ENCODE data around the gene HRC.

HRC gene

DNA sequence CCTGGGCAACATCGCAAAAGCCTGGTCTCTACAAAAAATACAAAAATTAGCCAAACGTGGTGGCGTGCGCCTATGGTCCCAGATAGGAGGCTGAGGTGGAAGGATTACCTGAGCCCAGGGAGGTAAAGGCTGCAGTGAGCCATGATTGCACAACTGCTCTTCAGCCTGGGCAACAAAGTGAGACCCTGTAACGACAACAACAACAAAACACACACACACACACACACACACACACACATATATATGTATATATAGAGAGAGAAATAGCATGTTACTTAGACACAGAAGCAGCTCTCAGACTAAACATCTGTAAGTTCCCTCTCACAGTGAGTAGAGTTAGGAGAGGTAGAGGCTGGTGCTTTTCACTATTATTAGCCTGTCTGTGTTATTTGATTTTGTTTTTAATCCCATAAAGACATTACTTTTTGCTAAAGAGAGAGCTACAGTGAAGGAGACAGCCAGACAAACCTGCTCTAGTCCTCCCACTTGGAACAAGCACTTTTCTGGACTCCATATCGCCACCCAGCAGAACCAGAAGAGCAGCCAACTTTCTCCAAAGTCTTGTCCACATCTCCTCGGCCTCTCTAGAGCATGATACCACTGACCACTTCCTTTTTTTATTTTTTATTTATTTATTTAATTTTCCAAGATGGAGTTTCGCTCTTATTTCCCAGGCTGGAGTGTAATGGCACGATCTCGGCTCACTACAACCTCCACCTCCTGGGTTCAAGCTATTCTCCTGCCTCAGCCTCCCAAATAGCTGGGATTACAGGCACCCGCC, 43.8 kb downstream of the HRC start:
- peaks cover 9 to 20% of the 10 kb centered on the region in 2 donors for H3K36me3 ChIP-seq (ENCODE audit: control insufficient read depth in 2 of 2, insufficient read depth in 2 of 2, low read length in 2 of 2)
- peaks cover 16% of the 10 kb centered on the region for H3K4me1 ChIP-seq (ENCODE audit: control insufficient read depth, insufficient read depth, low read length)
- H3K4me3 ChIP-seq (ENCODE audit: low read length in 2 of 2): no peak overlapping the region
- no peak overlapping the region for H3K9ac ChIP-seq (ENCODE audit: low read length in 2 of 2)
- H3K27me3 ChIP-seq (ENCODE audit: control insufficient read depth in 1 of 2, insufficient read depth in 2 of 2, low read length in 2 of 2): no peaks in the 10 kb centered on the region
- no peak overlapping the region for H3K27ac ChIP-seq (ENCODE audit: low read length)
- H3K9me3 ChIP-seq (ENCODE audit: control insufficient read depth in 2 of 2, low read length in 2 of 2): no peaks in the 10 kb centered on the region

DNA sequence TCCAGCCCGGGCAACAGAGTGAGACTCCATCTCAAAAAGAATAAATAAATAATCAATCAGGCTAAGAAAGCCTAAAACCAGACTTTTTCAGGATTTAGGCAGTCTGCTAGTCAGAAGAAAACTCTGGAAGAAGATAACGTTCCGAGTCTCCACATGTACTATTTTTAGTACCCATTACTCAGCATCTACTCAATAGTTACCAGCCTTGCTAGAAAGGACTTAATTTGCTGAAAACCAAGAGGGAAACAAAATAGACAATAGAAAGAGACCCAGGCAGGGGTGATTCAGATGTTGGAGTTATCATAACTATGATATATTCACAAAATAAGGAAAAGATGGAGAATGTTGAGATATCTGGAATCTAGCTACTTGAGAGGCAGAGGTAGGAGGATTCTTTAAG, 44.6 kb downstream of the HRC start:
- Histone ChIP-seq H3K36me3 (ENCODE audit: control insufficient read depth in 2 of 2, insufficient read depth in 2 of 2, low read length in 2 of 2) (peaks cover 15 to 28% of the 10 kb centered on the region in 2 donors), H3K27me3 (ENCODE audit: control insufficient read depth in 1 of 2, insufficient read depth in 2 of 2, low read length in 2 of 2) (no peaks in the 10 kb centered on the region), H3K4me3 (ENCODE audit: low read length in 2 of 2) (no peak overlapping the region), H3K4me1 (ENCODE audit: control insufficient read depth, insufficient read depth, low read length) (peaks cover 13% of the 10 kb centered on the region), H3K27ac (ENCODE audit: low read length) (no peak overlapping the region), H3K9me3 (ENCODE audit: control insufficient read depth in 2 of 2, low read length in 2 of 2) (no peaks in the 10 kb centered on the region), H3K9ac (ENCODE audit: low read length in 2 of 2) (no peak overlapping the region)

DNA sequence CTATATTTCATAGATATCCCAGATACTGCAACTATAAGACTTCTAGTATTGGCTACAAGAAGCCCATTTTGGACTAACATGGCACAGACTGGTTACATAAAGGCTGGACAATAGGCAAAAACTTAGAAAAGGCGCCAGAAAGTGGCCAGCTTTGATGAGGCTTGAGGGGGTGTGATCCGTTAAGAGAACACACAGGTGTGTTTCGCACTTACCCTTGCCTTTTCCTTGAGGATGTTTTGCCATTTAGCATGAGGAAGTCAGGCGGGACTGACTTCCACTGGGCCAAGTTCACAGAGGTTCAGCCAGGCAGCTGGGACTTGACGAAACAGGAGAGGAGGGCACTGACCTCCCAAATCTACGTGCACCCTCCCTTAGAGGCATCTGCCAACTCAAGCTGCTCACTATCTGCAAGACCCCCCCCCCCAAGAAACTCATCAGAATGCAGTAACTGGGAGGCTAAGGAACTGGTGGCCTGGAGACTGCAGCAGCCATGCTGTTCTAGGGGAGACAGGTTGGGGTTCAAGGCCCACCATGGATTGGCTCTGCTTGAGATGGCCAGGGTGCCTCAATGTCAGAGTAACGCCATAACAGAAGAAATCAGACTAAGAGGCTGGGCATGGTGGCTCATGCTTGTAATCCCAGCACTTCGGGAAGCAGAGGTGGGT, 45.5 kb downstream of the HRC start:
- H3K4me3 ChIP-seq (ENCODE audit: low read length in 2 of 2): no peak overlapping the region
- H3K27ac ChIP-seq (ENCODE audit: low read length): no peak overlapping the region
- H3K36me3 ChIP-seq (ENCODE audit: control insufficient read depth in 2 of 2, insufficient read depth in 2 of 2, low read length in 2 of 2): peaks cover 20 to 33% of the 10 kb centered on the region in 2 donors
- no peak overlapping the region for H3K9ac ChIP-seq (ENCODE audit: low read length in 2 of 2)
- peaks cover 13% of the 10 kb centered on the region for H3K4me1 ChIP-seq (ENCODE audit: control insufficient read depth, insufficient read depth, low read length)
- no peaks in the 10 kb centered on the region for H3K9me3 ChIP-seq (ENCODE audit: control insufficient read depth in 2 of 2, low read length in 2 of 2)
- no peaks in the 10 kb centered on the region for H3K27me3 ChIP-seq (ENCODE audit: control insufficient read depth in 1 of 2, insufficient read depth in 2 of 2, low read length in 2 of 2)

DNA sequence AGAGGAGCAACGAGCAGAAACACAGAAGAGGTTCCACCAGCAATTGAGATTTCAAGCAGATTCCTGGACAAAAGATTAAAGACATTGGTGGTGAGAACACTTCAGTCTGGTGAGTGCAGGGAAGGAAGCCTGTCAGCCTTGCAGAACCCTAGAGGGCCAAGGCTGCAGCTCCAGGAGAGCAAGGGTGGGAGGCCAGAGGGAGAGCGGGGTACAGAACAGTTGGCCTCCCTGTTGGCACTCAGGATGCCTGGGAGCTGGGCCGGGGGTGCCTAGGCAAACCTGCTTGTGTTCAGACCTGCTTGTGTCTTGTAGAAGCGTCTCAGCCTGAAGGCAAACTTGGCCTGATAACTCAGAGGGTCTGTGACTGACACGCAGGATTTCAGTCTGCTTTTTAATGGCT, 46.1 kb downstream of the HRC start:
- Histone ChIP-seq H3K9me3 (ENCODE audit: control insufficient read depth in 2 of 2, low read length in 2 of 2) (no peaks in the 10 kb centered on the region), H3K36me3 (ENCODE audit: control insufficient read depth in 2 of 2, insufficient read depth in 2 of 2, low read length in 2 of 2) (peaks cover 24 to 37% of the 10 kb centered on the region in 2 donors), H3K9ac (ENCODE audit: low read length in 2 of 2) (no peak overlapping the region), H3K27me3 (ENCODE audit: control insufficient read depth in 1 of 2, insufficient read depth in 2 of 2, low read length in 2 of 2) (no peaks in the 10 kb centered on the region), H3K4me1 (ENCODE audit: control insufficient read depth, insufficient read depth, low read length) (peaks cover 12% of the 10 kb centered on the region), H3K4me3 (ENCODE audit: low read length in 2 of 2) (no peak overlapping the region), H3K27ac (ENCODE audit: low read length) (no peak overlapping the region)

DNA sequence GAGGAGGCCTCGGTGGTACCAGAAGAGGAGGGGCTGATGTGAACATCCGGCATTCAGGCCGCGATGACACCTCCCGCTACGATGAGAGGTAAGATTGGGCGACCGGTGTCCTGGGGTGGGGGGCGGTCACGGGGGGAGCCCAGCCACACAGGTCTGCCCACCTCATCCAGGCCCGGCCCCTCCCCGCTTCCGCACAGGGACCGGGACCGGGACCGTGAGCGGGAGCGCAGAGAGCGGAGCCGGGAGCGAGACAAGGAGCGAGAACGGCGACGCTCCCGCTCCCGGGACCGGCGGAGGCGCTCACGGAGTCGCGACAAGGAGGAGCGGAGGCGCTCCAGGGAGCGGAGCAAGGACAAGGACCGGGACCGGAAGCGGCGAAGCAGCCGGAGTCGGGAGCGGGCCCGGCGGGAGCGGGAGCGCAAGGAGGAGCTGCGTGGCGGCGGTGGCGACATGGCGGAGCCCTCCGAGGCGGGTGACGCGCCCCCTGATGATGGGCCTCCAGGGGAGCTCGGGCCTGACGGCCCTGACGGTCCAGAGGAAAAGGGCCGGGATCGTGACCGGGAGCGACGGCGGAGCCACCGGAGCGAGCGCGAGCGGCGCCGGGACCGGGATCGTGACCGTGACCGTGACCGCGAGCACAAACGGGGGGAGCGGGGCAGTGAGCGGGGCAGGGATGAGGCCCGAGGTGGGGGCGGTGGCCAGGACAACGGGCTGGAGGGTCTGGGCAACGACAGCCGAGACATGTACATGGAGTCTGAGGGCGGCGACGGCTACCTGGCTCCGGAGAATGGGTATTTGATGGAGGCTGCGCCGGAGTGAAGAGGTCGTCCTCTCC, 47.4 kb downstream of the HRC start:
- Histone ChIP-seq H3K9ac (ENCODE audit: low read length in 2 of 2) (no peak overlapping the region), H3K36me3 (ENCODE audit: control insufficient read depth in 2 of 2, insufficient read depth in 2 of 2, low read length in 2 of 2) (peaks cover 28 to 40% of the 10 kb centered on the region in 2 donors), H3K4me1 (ENCODE audit: control insufficient read depth, insufficient read depth, low read length) (peaks cover 7% of the 10 kb centered on the region), H3K27ac (ENCODE audit: low read length) (no peak overlapping the region), H3K27me3 (ENCODE audit: control insufficient read depth in 1 of 2, insufficient read depth in 2 of 2, low read length in 2 of 2) (no peaks in the 10 kb centered on the region), H3K9me3 (ENCODE audit: control insufficient read depth in 2 of 2, low read length in 2 of 2) (no peaks in the 10 kb centered on the region), H3K4me3 (ENCODE audit: low read length in 2 of 2) (no peak overlapping the region)

DNA sequence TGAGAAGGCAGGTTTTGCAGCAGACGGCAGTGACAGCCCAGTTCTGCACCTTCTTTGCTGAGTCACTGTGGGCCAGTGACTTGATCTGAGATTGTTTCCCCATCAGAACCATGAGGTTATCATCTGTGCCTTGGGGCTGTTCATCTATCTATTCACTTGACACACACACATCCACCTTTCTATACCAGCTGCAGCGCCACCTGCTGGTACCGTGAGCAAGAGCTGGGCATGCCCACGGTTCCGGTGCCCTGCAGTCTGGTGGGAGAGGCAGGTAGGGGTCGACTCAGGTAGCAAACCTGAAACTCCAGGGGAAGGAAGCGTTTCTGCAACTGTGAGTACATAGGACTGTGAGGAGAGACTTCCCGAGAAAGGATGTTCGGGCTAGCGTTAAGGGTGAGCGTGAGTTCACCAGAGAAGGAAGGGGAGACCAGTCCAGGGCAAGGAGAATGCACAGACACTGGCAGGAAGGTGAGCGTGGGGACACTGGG, 48.5 kb downstream of the HRC start:
- no peaks in the 10 kb centered on the region for H3K9me3 ChIP-seq (ENCODE audit: control insufficient read depth in 2 of 2, low read length in 2 of 2)
- no peak overlapping the region for H3K4me3 ChIP-seq (ENCODE audit: low read length in 2 of 2)
- H3K9ac ChIP-seq (ENCODE audit: low read length in 2 of 2): no peak overlapping the region
- H3K27me3 ChIP-seq (ENCODE audit: control insufficient read depth in 1 of 2, insufficient read depth in 2 of 2, low read length in 2 of 2): no peaks in the 10 kb centered on the region
- peaks cover 6% of the 10 kb centered on the region for H3K4me1 ChIP-seq (ENCODE audit: control insufficient read depth, insufficient read depth, low read length)
- peaks cover 34 to 44% of the 10 kb centered on the region in 2 donors for H3K36me3 ChIP-seq (ENCODE audit: control insufficient read depth in 2 of 2, insufficient read depth in 2 of 2, low read length in 2 of 2)
- H3K27ac ChIP-seq (ENCODE audit: low read length): no peak overlapping the region

DNA sequence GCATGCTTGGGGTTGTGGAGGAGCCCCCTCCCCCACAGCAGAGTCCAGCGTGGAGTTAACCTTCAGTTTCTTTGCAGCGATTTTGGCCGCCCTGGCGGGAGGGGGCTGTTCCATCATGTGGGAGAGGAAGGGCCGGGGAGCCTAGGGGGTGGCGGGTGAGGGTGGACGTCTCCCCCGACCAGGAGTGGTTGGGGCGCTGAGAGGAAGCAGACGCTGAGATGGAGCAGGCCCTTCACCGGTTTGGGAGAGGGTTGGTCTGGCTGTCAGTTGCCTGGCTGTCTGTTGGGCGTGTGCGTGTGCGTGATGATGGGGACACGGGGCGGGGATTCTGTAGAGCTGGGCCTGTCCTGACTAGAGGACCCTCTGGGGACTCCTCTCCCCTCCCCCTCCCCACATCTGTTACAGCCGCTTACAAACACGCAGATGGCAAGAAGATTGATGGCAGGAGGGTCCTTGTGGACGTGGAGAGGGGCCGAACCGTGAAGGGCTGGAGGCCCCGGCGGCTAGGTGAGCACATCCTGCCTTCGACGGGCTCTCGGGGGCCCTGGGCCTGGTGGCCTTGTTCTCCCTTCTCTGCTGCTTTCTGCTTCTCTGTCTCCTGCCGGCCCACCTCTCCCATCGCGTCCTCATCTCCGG, 50.8 kb downstream of the HRC start:
- Histone ChIP-seq H3K9ac (ENCODE audit: low read length in 2 of 2) (no peak overlapping the region), H3K9me3 (ENCODE audit: control insufficient read depth in 2 of 2, low read length in 2 of 2) (no peaks in the 10 kb centered on the region), H3K36me3 (ENCODE audit: control insufficient read depth in 2 of 2, insufficient read depth in 2 of 2, low read length in 2 of 2) (peaks cover 50 to 59% of the 10 kb centered on the region in 2 donors), H3K4me3 (ENCODE audit: low read length in 2 of 2) (no peak overlapping the region), H3K4me1 (ENCODE audit: control insufficient read depth, insufficient read depth, low read length) (peaks cover 3% of the 10 kb centered on the region), H3K27me3 (ENCODE audit: control insufficient read depth in 1 of 2, insufficient read depth in 2 of 2, low read length in 2 of 2) (no peaks in the 10 kb centered on the region), H3K27ac (ENCODE audit: low read length) (no peak overlapping the region)

DNA sequence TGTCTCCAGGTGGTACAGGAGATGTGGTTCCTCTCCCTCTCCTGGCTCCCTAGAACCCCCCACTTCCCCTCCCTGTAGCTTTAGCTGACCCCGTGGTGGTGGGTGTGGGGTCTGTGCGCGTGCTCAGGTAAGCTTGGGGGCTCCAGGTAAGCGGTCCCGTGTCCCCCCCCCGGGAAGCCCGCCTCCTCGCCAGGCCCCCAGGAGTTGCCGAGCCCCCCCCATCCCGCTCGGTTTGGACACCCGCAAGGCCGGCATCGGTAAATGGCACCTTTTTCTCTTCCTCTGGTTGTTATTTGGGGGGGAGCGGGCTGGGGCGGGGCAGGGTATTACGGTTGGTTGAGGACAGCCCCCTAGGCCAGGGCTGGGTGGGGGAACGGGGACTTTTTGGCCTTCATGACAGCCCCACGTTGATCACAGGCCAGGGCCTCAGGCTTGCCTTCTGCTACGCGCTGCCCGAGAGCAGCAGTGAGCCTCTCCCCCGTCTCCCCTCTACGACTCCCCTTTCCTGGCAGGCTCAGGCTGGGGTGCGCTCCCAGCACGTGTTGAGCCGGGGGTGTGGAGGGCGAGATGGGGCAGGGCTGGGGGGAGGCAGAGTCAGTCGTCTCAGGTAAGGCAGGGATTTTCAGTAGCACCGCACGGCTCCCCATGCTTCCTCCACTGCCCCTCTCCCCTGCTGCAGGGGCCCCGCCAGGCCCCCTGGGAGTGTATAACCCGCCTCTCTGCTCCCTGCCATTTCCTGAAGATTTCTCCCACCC, 51.7 kb downstream of the HRC start:
- H3K27ac ChIP-seq (ENCODE audit: low read length): no peak overlapping the region
- peaks cover 8% of the 10 kb centered on the region for H3K4me1 ChIP-seq (ENCODE audit: control insufficient read depth, insufficient read depth, low read length)
- peaks cover 57 to 61% of the 10 kb centered on the region in 2 donors for H3K36me3 ChIP-seq (ENCODE audit: control insufficient read depth in 2 of 2, insufficient read depth in 2 of 2, low read length in 2 of 2)
- no peak overlapping the region for H3K9ac ChIP-seq (ENCODE audit: low read length in 2 of 2)
- no peaks in the 10 kb centered on the region for H3K9me3 ChIP-seq (ENCODE audit: control insufficient read depth in 2 of 2, low read length in 2 of 2)
- H3K27me3 ChIP-seq (ENCODE audit: control insufficient read depth in 1 of 2, insufficient read depth in 2 of 2, low read length in 2 of 2): no peaks in the 10 kb centered on the region
- H3K4me3 ChIP-seq (ENCODE audit: low read length in 2 of 2): no peak overlapping the region

DNA sequence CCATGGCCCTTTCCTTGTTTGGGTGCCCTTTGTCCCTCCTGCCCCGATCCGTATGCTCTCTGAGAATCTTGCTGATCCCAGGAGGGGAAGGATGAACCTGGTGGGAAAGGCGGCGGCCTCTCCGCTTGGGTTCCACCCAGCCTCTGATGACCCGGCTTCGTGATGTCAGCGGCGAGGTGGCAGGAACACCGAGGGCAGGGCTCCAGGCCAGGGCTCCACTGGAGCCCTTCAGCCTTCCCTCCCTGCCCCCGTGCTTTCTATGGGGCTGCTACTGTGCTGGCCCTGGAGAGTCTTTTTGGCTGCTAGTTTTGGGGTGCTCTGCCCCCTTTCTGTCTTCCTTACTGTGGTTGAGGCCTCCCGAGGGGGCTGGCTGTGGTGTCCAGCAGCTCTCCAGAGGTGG, 52.9 kb downstream of the HRC start:
- Histone ChIP-seq H3K9me3 (ENCODE audit: control insufficient read depth in 2 of 2, low read length in 2 of 2) (no peaks in the 10 kb centered on the region), H3K27me3 (ENCODE audit: control insufficient read depth in 1 of 2, insufficient read depth in 2 of 2, low read length in 2 of 2) (no peaks in the 10 kb centered on the region), H3K36me3 (ENCODE audit: control insufficient read depth in 2 of 2, insufficient read depth in 2 of 2, low read length in 2 of 2) (peaks cover 58 to 62% of the 10 kb centered on the region in 2 donors), H3K4me3 (ENCODE audit: low read length in 2 of 2) (no peak overlapping the region), H3K27ac (ENCODE audit: low read length) (no peak overlapping the region), H3K9ac (ENCODE audit: low read length in 2 of 2) (no peak overlapping the region), H3K4me1 (ENCODE audit: control insufficient read depth, insufficient read depth, low read length) (peaks cover 14% of the 10 kb centered on the region)

All from stomach smooth muscle (tissue), 2 donors.